GM19467 (cell line): ENCODE data around the gene AKIRIN2.
"Not testable (repeated sequence)": the region's sequence is repeated elsewhere in the genome, so short reads cannot be mapped to it uniquely, and the experiment has no call there.

Experiments used
- ATAC-seq: cut with Tn5 transposase; IDR thresholded peaks from one replicate; pipeline ENCODE4 v1.9.1; 2021; ENCODE audit warnings: mild to moderate bottlenecking, moderate library complexity; ENCODE audit not compliant: unreplicated experiment

Gene AKIRIN2

DNA sequence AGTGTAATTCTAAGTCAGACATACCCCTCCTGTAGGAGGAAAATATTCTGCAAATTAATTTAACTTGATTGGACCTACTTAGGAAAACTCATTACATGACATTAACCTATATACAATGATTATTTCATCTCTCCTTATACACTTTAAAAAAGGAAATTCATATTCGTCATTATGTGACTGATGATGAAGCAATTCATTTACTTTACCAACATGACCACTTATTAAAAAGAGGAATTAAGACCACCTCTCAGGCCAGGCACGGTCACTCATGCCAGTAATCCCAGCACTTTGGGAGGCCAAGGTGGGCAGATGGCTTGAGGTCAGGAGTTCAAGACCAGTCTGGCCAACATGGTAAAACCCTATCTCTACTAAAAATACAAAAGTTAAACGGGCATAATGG, 11.6 kb downstream of the AKIRIN2 start:
- ATAC-seq, result no peak

DNA sequence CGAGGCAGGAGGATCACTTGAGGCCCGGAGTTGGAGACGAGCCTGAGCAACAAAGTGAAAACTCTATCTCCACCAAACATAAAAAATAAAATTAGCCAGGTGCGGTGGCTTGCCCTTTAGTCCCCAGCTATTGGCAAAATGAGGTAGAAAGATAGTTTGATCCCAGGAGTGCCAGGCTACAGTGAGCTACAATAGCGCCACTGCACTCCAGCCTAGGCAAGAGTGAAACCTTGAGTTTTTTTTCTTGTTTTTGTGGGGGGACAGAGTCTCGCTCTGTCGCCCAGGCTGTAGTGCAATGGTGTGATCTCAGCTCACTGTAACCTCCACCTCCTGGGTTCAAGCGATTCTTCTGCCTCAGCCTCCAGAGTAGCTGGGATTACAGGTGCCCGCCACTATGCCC, 14.1 kb downstream of the AKIRIN2 start:
- ATAC-seq, result not testable (repeated sequence)

- no peak for ATAC-seq
Measured at GRCh38 chr6:87687296-87687695, 14.7 kb downstream of the AKIRIN2 start.

- ATAC-seq, result not testable (repeated sequence)
Measured at GRCh38 chr6:87686636-87687205, 15.3 kb downstream of the AKIRIN2 start.

DNA sequence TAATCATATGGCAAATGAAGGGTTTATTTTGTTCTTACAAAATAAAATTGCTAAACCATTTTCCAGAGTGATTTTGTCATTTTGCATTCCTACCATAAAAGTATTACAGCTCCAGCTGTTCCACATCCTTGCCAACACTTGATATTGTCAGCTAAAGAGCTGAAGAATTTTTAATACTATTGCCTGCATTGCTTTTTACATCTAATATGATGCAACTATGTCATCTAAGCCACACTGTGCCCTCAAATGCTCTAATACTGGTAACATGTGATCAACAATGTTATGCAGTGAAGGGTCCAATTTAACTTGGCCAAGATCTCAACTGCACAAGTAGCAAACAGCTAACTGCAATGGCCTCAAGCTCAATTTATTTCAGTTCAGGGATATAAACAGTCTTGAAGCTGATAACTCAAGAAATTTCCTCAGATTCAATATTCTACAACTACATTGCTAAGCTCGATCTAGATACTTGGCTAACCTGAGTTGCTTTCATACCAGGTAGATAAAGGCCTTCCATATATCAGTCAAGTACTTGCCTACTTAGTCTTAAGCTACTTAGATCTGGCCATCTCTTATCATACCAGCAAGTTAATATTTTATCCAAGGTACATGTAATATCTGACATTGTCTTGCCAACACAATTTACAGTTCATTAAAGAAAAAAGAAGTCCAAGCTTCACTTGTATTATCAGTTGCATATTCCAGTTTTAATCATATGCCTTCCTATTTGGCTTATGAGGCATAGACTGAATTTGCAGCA, 17.0 kb downstream of the AKIRIN2 start:
- ATAC-seq, result no peak

DNA sequence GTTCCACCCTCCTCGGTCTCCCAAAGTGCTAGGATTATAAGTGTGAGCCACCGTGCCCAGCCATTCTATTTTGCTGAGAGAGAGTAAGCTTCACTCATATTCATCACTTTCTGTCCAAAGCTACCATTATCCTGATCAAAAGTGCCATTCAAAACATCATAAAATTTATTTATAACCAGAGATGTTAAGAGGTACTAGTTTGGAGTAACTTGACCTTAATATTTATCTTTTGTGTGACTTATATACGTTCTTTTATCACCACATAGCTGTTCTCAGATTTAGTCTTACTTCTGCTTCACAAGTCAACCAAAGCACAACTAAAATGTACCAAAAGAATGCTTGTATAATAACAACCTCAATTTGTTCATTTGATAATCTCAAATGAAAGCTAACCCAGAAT, 18.1 kb downstream of the AKIRIN2 start:
- no peak for ATAC-seq

DNA sequence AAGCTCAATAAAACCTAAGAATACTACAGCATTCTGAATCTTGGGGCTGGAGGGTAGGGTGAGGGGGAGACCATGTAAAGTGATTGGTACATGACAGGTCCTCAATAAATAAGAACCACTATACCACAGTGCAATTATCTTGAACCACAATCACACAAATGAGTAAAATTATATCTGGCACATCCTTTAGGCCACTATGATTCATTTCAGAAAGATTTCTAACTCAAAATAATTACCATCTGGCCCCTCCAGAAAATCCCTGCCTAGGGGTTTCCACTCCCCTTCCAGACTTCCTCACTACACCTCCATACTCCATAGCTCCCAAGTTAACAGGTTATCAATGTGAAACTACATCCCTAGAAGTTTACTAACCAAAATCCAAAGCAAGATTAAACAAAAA, 19.7 kb downstream of the AKIRIN2 start:
- no peak for ATAC-seq

DNA sequence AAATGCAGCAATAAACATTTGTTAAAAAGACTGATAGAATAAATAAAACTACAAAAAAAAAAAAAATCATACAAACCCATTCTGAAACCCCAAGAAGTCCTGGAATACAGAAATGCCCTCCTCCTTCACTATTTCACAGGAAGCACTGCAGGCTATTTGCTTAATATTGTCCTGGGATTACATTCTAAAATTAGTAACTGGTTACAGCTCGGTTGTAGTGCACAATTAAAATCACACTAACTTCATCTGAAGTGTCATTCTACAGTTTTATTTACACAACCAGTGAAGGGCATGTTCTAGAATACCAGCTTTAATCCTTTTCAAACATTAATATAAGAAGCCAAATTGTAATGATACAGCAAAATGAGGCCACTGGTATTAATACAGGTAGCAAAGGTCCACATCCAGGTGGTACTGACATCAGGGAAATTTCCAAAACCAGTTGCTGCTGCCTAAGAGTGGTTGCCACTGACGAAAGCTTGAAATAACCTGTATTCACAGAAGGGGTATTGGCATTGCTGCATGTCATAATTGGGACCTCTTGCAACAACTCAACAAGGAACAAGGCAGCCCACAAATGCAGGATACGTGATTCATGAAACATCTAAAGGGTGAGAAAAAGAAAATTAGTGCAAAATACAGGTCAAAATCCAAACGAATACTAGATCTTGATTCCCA, 26.9 kb downstream of the AKIRIN2 start:
- no peak for ATAC-seq

GRCh38 chr6:87674290-87674689, 27.7 kb downstream of the AKIRIN2 start:
- no peak for ATAC-seq

DNA sequence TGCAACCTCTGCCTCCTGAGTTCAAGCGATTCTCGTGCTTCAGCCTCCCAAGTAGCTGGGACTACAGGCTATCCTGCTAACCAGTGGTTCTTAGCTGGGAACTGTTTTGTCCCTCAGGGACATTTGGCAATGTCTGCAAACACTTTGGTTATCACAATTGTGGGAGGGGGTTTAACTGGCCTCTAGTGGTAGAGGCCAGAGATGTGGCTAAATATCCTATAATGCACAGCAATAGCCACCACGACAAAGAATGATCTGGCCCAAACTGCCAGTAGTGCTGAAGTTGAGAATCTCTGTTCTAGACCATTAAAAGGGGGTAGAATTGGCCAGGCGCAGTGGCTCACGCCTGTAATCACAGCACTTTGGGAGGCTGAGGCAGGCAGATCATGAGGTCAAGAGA, 28.8 kb downstream of the AKIRIN2 start:
- ATAC-seq, result no peak

DNA sequence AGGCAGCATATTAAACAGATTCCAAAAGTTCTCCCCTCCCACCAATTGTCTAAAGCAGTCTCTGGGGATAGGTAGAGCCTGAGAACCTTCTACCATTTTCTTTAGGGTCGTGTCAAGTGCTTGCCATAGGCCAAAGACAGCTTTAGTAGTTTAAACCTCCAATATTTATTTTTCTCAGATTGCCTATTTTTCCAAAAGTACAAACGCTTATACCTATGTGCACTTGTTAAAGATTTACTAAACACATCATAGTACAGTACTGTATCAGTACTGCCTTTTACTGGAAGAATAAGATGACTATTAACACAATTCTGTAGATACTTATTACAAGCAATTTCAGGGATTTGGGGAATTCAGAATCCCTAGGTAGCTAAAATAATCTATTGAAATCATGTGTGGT, 29.4 kb downstream of the AKIRIN2 start:
- no peak for ATAC-seq

- ATAC-seq, result no peak
Measured at GRCh38 chr6:87671555-87672029, 30.4 kb downstream of the AKIRIN2 start.

DNA sequence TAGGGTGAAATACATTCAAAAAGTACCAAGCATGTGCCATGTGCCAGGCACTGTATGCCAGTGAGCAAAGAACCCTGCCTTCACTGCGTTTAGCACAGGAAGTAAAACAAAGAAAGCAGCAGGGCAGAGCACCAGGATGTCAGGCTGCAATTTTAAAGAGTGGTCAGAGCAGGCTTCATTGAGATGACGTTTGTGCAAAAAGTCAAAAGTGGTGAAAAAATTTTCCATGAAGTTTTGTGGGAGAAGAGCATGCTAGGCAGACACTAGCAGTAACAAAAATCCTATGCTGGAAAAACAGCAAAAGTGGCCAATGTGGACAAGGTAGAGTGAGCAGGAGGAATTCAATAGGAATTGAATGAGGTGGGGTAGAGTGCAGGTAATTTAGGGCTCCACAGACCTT, 31.3 kb downstream of the AKIRIN2 start:
- no peak for ATAC-seq

- ATAC-seq, result no peak
Measured at GRCh38 chr6:87669051-87669450, 33.0 kb downstream of the AKIRIN2 start.

DNA sequence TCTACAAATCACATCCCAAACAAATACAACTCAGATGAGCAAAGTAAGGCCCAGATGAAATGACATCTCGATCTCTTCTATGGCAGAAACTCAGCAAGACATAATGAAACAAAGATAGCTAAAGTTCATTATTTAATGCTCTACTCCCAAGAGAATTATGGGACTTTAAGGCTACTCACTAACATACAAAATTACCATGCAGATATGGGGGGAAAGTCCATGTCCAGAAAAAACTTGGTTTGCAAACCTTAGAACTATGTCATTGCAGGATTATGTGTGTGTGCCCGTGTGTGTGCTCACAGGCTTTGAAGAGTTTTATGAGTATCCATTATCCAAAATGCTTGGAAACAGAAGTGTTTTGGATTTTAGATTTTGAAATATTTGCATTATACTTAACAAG, 34.0 kb downstream of the AKIRIN2 start:
- no peak for ATAC-seq

- no peak for ATAC-seq
Measured at GRCh38 chr6:87667032-87667431, 35.0 kb downstream of the AKIRIN2 start.

- no peak for ATAC-seq
Measured at GRCh38 chr6:87664921-87665485, 37.0 kb downstream of the AKIRIN2 start.

DNA sequence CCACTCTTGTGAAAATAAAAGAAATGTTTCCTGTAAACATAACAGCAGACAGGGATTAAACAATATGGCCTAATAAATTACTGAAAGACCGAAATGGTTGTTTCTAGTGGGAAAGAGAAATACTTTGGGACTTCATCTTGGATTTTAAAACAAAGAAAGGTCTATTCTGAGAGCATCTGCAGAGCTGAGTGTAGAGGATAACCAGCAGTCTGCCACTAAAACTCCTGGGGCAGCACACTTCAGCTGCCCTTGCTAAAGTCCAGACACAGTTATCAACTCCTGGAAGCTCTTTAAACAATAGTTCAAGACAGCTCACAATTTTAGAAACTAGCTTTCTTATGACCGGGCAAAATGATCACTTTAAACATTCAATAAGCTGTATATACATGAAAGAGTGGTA, 38.6 kb downstream of the AKIRIN2 start:
- ATAC-seq, result no peak

GRCh38 chr6:87661503-87661902, 40.5 kb downstream of the AKIRIN2 start:
- no peak for ATAC-seq

DNA sequence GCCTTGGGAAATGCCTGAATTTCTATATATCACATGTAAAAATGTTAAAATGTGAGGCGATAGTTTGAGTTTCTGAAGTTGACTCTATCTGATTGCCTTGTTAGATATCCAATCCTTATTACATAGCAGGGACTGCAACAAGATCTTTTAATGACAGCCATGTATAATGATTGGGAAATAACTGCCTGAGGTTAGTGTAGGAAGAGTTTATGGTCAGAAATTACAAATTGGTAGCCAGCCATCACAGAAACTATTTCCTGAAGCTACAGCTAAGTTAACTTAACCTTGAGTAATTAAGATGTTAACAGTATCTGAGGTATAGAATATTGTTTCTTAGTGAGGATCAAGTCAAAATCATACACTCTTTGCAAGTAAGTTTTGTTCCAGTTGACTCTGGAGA, 41.0 kb downstream of the AKIRIN2 start:
- no peak for ATAC-seq

DNA sequence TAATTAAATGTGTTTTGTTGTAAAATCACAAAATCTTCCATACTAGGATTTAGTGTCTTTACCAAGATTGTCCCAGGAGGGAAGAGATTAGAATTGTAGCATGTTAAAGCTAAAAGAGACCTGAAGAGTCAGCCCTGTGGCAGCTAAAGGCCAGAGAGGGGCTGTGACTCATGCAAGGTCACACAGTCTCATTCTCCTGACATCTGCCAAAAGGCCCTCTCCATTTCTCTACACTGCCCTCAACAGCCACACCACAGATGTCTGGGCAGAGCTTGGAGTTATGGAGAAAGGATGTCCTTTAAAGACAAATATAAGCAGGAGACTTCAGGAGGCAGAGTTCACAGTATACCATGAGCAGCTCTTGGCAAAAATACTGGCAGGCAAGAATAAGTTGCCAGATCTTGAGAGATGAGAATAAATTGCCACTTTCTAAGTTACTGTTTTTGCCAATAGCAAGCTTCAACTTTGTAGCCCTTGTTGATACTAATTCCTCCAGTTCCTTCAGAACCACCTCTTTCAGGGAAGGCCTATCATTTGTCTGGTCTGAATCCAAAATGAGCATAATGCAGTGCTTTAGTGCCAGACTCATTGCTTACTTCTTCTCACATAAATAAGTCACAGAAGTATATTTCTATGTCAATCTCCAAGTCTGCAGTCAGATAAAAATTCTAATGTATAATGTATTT, 41.7 kb downstream of the AKIRIN2 start:
- no peak for ATAC-seq
